HG03103 (cell line): ENCODE measurements around the gene SLC5A10.

Experiments used
- ATAC-seq: cut with Tn5 transposase; IDR thresholded peaks from one replicate; pipeline ENCODE4 v1.9.1; 2021; ENCODE audit warnings: low read depth; ENCODE audit not compliant: unreplicated experiment

Gene SLC5A10

DNA sequence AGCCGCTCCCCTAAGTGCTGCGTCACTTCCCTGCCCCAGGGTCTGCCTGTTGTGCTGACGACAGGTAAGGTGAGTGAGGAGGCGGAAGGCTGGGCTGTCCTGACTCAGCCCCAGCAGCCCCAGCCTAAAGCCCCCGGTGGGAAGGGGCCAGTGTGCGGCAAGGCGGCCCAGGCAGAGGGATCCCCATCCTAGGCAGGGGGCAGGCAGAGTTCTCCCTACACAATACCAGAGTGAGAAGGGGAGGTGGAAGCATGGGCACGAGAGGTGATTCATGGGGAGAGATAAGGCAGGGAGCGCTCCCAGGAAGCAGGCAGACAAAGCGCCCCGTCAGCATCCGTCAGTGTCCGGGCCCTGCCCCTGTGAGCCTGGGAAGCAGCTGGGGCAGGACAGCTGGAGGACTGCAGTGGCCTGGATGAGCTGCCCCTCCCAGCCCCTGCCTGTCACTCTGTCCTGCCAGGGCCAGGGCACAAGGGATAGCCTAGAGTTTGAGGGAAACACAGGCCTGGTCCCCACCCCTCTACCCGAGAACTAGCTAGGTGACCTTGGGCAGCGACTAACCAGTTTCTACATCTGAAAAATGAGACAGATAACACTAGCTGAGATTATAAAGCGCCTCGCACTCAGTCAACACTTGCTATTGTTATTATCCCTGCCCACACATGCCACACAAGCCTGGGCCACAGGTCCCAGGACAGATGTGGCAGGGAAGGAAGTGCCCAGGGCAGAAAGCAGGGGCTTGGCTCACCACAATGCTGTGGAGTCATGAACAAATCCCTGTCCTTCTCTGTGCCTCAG, 48.8 kb downstream of the SLC5A10 start:
- no peak for ATAC-seq

DNA sequence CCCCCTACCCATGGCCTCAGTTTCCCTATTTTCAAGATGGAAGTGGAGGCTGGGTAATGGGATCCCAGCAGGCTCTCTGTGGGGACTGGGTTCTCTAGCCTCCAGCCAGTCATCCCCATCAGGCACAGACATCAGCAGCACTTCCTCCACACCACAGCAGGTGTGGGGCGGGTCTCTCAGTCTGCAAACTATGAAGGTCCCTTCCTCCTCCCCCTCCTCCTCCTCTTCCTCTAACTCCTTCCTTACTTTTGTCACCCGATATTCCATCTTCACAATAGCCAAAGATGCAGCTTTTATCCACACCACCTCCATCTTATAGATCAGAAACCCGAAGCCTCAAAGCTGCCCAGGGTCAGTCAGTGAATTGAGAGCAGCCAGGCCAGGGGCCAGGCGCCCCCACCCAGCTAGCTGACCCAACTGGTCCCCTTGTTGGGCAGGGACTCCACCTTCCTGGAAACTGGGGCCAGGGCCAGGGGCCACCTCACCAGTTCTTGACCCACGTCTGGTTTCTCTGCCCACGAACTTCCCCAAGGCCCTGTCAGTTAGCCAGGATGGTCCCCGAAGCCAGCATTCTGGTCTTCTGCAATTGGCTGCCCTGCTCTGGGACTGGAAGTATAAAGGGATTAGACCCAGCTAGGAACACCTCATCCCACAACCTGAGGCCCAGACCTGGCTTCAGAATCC, 50.1 kb downstream of the SLC5A10 start:
- ATAC-seq, result no peak

- no peak for ATAC-seq
Observed at GRCh38 chr17:19002805-19003542, 51.0 kb downstream of the SLC5A10 start.

GRCh38 chr17:19003543-19004420, 51.8 kb downstream of the SLC5A10 start:
- ATAC-seq, result no peak

DNA sequence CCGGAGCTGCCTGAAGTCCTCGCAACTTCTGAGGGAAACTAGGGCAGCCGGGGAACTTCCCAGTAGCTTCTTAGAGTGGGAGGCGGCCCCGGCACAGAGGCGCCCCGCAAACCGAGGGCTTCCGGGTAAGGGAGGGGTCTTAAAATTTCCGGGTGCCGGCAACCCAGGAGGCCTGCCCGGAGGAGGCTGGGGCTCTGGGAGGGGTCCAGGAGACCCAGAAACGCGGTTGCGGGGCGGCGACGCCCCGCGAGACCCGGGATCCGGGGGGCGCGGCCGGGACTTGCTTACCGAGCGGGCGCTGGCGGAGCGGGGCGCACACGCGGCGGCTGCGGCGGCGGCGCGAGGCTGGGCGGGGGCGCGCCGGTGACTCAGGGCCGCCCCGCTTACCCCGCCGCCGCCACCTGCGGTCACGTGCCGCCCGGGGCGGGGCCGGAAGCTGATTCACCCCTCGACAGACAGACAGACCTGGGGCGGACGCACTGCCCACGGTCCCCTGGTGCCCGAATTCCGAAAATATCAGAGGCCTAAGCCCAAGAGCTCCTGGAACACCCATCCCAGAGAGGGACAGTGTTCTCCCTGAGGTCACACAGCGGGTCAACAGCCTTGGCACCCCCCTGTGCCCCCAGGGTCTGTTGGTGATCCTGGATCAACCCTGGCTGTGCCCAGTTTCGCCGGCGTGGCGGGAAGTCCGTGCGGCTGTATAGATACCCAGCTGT, 52.6 kb downstream of the SLC5A10 start, which contains the start of gene FAM83G:
Gene FAM83G, minus strand, starts transcription at position 344 of the 716 bp plus-strand sequence. CDS start 723 bp downstream, outside the sequence.
- ATAC-seq, result no peak

DNA sequence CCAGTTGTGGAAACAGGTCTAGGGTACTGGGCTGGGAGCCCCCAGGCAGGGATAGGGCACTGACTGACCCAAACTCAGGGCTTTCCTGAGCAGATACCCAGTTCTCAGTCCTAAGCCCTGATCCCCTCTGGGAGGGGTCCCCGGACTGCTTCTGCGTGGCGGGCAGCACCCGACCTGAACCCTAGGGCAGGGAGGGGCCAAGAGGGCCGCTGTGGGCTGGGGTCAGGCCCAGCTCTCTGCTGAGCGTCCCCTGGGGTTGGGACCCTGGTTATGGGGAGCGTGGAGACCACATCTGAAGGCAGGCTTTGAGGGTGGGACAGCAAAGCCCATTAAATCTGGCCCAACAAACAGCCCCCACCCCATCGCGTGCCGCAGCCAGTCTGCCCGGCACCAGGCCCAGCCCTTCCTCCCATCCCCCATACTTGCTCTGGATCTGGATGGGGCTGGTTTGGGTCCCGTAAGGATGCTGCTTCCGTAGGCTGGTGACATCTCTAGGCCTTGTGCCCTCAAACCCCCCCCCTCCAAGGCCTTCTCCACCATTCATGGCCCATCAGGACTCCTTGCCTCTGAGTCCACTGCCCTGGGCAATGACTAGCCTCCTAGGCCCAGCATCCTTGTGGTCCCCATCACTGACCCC, 53.3 kb downstream of the SLC5A10 start:
- ATAC-seq, result no peak

GRCh38 chr17:19005789-19006430, 53.9 kb downstream of the SLC5A10 start:
- no peak for ATAC-seq

GRCh38 chr17:19006698-19007097, 54.7 kb downstream of the SLC5A10 start:
- no peak for ATAC-seq

DNA sequence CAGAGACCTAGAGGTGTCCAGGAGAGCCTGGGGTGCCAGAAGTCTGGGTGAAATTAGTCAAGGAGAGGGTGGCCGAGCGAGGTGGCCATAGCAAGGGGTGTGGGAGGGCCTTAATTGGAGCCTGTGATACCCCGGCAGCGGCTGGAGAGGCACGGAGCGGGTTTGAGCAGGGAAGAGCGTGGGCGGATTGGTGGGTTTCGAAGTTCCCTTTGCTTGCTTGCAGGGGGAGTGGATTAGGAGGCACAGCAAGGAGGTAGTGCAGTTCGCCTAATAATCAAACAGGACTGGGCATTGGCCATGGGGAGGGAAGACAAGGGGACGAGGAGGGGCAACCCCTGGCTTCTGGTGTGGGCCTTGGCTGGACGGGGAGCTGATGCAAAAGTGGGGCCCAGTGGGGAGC, 58.0 kb downstream of the SLC5A10 start:
- ATAC-seq, result no peak

DNA sequence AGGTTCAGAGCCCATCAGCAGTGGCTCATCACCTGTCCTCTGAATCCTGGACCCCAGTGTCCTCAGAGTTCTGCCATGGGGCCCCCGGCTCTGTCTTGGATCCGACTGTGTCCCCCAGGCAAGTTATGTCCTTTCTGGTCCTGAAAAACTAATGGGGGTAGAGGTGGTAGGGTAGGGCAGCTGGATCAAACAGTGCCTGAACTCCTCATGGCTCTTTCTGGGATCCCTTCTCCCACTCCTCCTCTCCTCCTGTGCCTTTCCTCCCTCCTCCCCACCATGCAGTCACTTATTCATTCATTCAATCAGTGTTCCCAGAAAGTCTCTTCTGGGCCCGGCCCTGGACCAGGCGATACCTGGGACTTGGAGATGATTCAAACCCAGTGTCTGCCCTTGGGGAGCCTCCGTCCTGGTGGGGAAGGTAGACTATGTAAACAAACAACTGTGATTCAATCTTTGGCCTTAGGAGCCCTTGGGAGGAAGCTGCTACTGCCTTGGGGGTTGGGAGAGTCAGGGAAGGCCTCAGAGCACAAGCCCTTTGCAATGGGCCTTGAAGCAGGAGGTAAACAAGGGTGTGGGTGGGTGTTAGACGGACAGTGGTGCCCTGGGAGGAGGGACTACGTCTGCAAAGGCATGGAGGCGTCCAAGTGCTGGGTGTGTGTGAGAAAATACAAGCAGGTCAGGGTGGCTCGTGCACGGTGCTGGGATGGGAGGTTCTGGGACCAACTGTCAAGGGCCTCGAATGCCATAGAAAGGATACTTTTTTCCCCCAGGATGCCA, 59.0 kb downstream of the SLC5A10 start:
- no peak for ATAC-seq

- ATAC-seq, result no peak
Observed at GRCh38 chr17:19011581-19011980, 59.6 kb downstream of the SLC5A10 start.

DNA sequence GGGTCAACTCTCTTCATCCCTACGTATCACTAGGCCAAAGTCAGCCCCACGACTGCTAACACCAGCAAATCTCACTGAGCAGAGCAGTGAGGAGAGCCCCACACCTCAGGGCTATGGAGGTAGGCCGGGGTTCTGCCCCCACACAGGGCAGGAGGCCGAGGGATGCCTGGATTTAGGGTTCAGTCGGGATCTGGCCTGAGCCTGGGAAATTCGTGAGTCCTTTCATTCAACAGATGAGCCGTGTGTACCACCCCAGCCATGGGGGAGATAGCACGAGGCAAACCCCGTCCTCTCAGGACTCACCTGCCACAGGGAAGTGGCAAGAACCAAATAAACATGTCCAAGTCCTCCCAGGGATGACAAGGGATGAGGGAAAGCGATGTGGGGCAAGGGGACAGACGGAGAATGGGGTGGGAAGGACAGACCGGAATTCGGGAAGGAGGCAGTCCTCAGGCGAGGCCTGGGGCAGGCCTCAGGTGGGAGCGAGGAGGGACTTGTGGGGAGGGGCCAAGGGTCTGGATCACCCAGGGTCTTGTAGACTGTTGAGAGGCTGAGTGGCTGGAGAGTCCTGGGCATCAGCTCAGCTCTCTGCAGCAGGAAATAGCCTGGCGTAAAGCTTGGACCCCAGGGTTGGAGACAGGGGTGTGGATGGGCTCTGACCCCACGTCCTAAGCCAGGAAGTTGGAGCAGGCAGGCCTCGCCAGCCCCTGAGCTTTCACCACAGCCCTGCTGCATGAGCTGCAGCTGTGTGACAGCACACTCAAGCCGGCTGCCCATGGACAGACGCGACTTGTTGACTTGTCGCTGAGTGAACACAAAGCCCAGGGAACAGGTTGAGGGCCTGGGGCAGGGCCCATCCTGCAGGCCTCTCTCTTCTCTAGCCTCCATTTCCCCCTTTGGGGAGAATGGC, 60.5 kb downstream of the SLC5A10 start:
- no peak for ATAC-seq

- ATAC-seq, result no peak
Observed at GRCh38 chr17:19013226-19013625, 61.3 kb downstream of the SLC5A10 start.

DNA sequence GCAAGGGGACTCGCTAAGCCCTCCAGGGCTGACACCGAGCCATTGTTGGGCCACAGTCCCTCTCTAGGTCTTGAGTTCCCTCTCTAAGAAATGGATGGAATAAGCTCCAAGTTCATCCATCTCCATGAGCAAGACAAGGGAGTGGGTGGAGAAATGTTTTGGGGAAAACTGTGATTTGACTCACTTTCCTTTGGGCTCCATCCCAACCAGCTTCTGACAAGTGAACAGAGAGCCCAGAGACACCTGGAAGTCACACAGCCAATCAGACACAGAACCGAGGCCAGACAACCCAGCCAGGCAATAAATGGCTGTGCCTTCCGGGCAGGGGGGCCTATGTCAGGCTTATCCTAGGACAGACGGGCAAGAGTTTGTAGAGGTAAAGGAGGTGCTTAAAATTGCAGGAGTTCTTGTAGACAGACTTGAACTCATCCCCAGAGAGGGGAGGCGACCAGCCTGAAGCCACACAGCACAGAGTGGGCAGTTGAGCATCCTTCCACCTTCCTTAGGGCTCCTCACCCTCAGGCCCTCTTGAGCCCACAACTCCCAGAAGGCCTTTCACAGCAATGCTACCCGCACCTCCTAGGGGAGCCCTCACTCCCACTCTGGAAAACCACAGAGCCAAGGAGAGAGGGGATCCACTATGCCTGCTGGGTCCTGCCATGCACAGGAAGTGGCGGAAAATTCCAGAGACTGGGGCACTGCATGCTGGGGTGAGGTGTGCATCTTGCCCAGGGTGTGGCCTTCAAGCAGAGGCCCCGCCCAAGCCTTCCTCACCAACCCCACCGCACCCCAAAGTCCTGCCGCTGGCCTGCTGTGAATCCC, 62.1 kb downstream of the SLC5A10 start:
- no peak for ATAC-seq

- no peak for ATAC-seq
Observed at GRCh38 chr17:19014628-19015215, 62.8 kb downstream of the SLC5A10 start.

GRCh38 chr17:19015428-19015827, 63.5 kb downstream of the SLC5A10 start:
- ATAC-seq, result no peak
